A549 (cell line): ENCODE measurements around the gene TSPAN16. TPM values are rescaled to one million over a fixed set of nuclear protein-coding genes. Genes with fewer than 3 reads are reported as not detected.
A peak's percentile ranks its signal among the peaks of the same experiment; 100 is the strongest.

ENCODE experiments used
- ATAC-seq, 2 experiments: fragments of 200-7000 bp in 1 of 2; fragments of >200 bp in 1 of 2; cut with Nextera tagmentation in 1 of 2; cut with Tn5 transposase in 1 of 2; 3 replicates each; pipeline versions ENCODE4 v1.8.0 to v1.9.1; 2018 to 2020; ENCODE audit warnings: mild to moderate bottlenecking in 1 of 2, moderate library complexity in 1 of 2
- CTCF ChIA-PET: fragments of 300-600 bp; sonication (Branson Sonifier 250); formaldehyde crosslinking; extraction: SDS; loops from one replicate; lab custom pipeline; 2021; ENCODE audit warnings: antibody characterized with exemption, inconsistent platforms; lab: Yijun Ruan, JAX
- POLR2A ChIA-PET: fragments of 350-600 bp; formaldehyde crosslinking; extraction: SDS; loops from one replicate; lab custom pipeline; 2021; ENCODE audit warnings: antibody characterized with exemption, inconsistent platforms; lab: Yijun Ruan, JAX
- DNase-seq, 2 experiments: peaks; one replicate each; pipeline versions ENCODE4 v3.0.0 to v3.0.0-alpha.2; 2011 to 2016; ENCODE audit warnings: low read depth in 1 of 2, low spot score in 1 of 2
- FAIRE-seq: peaks from 2 replicates; lab custom pipeline; 2011; peaks lifted over from hg19 to GRCh38; lab: Jason Lieb, UNC
- H3K27ac ChIP-seq, 2 experiments: fragments of >200 bp; sonication (Bioruptor Twin); formaldehyde crosslinking; 3 replicates each; pipeline ENCODE4 v1.5.1; 2016 to 2017
- H3K4me1 ChIP-seq: fragments of >200 bp; sonication (Bioruptor Twin); formaldehyde crosslinking; 3 replicates; pipeline ENCODE4 v1.6.1; 2016
- H3K4me2 ChIP-seq: fragments of >200 bp; sonication (Bioruptor Twin); formaldehyde crosslinking; 3 replicates; pipeline ENCODE4 v1.6.1; 2016
- H3K4me3 ChIP-seq: fragments of >200 bp; sonication (Bioruptor Twin); formaldehyde crosslinking; 3 replicates; pipeline ENCODE4 v1.5.1; 2016
- H3K9me3 ChIP-seq: fragments of >200 bp; sonication (Bioruptor Twin); formaldehyde crosslinking; 3 replicates; pipeline ENCODE4 v1.6.1; 2016
- BHLHE40 ChIP-seq: IDR thresholded peaks from 2 replicates; pipeline ENCODE4 v1.6.1; 2012; ENCODE audit warnings: low read depth, low read length, inconsistent platforms
- EHF ChIP-seq: fragments of 250-450 bp; sonication (Bioruptor Pico); IDR thresholded peaks from 2 replicates; pipeline ENCODE4 v1.5.0; 2020; ENCODE audit warnings: mild to moderate bottlenecking
- EHMT2 ChIP-seq: fragments of 200-600 bp; sonication (generic); IDR thresholded peaks from 2 replicates; pipeline ENCODE4 v1.6.1; 2016; ENCODE audit warnings: antibody characterized with exemption, low read depth, mild to moderate bottlenecking, moderate library complexity
- ELK1 ChIP-seq: fragments of 150-350 bp; IDR thresholded peaks from 2 replicates; pipeline ENCODE4 v1.6.1; 2014; ENCODE audit warnings: low read depth, mild to moderate bottlenecking, low read length
- FOSB ChIP-seq: fragments of 250-450 bp; sonication (Bioruptor Pico); IDR thresholded peaks from 2 replicates; pipeline ENCODE4 v1.5.0; 2020; ENCODE audit warnings: mild to moderate bottlenecking, moderate library complexity
- FOXS1 ChIP-seq: fragments of 250-450 bp; sonication (Bioruptor Pico); IDR thresholded peaks from 2 replicates; pipeline ENCODE4 v1.5.0; 2020; ENCODE audit warnings: mild to moderate bottlenecking, moderate library complexity
- GATA3 ChIP-seq: IDR thresholded peaks from 2 replicates; pipeline ENCODE4 v1.6.1; 2012; ENCODE audit warnings: borderline replicate concordance
- HEYL ChIP-seq: fragments of 250-450 bp; sonication (Bioruptor Pico); IDR thresholded peaks from 2 replicates; pipeline ENCODE4 v1.8.0; 2021; ENCODE audit warnings: mild to moderate bottlenecking, moderate library complexity
- HOXA7 ChIP-seq: fragments of 250-450 bp; sonication (Bioruptor Pico); IDR thresholded peaks from 2 replicates; pipeline ENCODE4 v1.5.0; 2020; ENCODE audit warnings: mild to moderate bottlenecking, moderate library complexity
- HOXB5 ChIP-seq: fragments of 250-450 bp; sonication (Bioruptor Pico); IDR thresholded peaks from 2 replicates; pipeline ENCODE4 v1.5.0; 2020; ENCODE audit warnings: mild to moderate bottlenecking, moderate library complexity
- MAX ChIP-seq: IDR thresholded peaks from 2 replicates; pipeline ENCODE4 v1.6.1; 2012
- NPAS2 ChIP-seq: fragments of 250-450 bp; sonication (Bioruptor Pico); IDR thresholded peaks from 2 replicates; pipeline ENCODE4 v1.8.0; 2022; ENCODE audit warnings: mild to moderate bottlenecking, moderate library complexity, borderline replicate concordance
- PHF8 ChIP-seq: fragments of 200-600 bp; sonication (generic); IDR thresholded peaks from 2 replicates; pipeline ENCODE4 v1.6.1; 2016; ENCODE audit warnings: low read depth, mild to moderate bottlenecking, antibody characterized with exemption, moderate library complexity, borderline replicate concordance
- POLR2A ChIP-seq: IDR thresholded peaks from 2 replicates; pipeline ENCODE4 v1.6.1; 2012; ENCODE audit warnings: mild to moderate bottlenecking, low read length
- RAD21 ChIP-seq, 2 experiments: fragments of >200 bp in 1 of 2; sonication (Bioruptor Twin) in 1 of 2; formaldehyde crosslinking in 1 of 2; IDR thresholded peaks in 1 of 2; conservative IDR thresholded peaks in 1 of 2; 2 replicates in 1 of 2; 3 replicates in 1 of 2; pipeline ENCODE4 v1.6.1; 2012 to 2018; ENCODE audit warnings: inconsistent platforms in 1 of 2
- TFCP2L1 ChIP-seq: fragments of 250-450 bp; sonication (Bioruptor Pico); IDR thresholded peaks from 2 replicates; pipeline ENCODE4 v1.5.0; 2021; ENCODE audit warnings: mild to moderate bottlenecking
- ZC3H11A ChIP-seq: fragments of 450-650 bp; IDR thresholded peaks from 2 replicates; pipeline ENCODE4 v1.6.1; 2014; ENCODE audit warnings: antibody characterized with exemption, mild to moderate bottlenecking
- ZFP36 ChIP-seq: fragments of 450-650 bp; IDR thresholded peaks from 2 replicates; pipeline ENCODE4 v1.6.1; 2014; ENCODE audit warnings: borderline replicate concordance; ENCODE audit not compliant: partially characterized antibody
- ZSCAN20 ChIP-seq: fragments of 250-450 bp; sonication (Bioruptor Pico); IDR thresholded peaks from 2 replicates; pipeline ENCODE4 v1.8.0; 2022; ENCODE audit warnings: mild to moderate bottlenecking, moderate library complexity
- WGBS: methylation state at CpG from one replicate; pipeline ENCODE4 v1.1.6; 2017; ENCODE audit errors: missing lambda C conversion rate; 5-methylcytosine and 5-hydroxymethylcytosine counted together
- polyA plus RNA-seq, 4 experiments: library from polyadenylated mRNA; depleted of rRNA in 3 of 4; stranded (reverse); fragments of >200 nt; fragmentation: RNase III in 1 of 4; extraction: RNeasy Plus Mini Kit Qiagen cat#74134 plus additional on column Dnase treatment in 1 of 4; gene quantifications; 2 replicates in 3 of 4; 3 replicates in 1 of 4; pipeline ENCODE4 v1.2.3, GENCODE V29; 2011 to 2017

TSPAN16 gene
- polyA plus RNA-seq, 2 of the 4 experiments (the other 2 are of a cell fraction), result not detected

- H3K4me3 ChIP-seq, result no peak overlapping the region
- ATAC-seq, result no peak
- FAIRE-seq, result no peak
- POLR2A ChIA-PET, result no interaction called here
- H3K4me2 ChIP-seq, result no peak overlapping the region
- H3K27ac ChIP-seq, result no peak overlapping the region
- WGBS, result 90% methylated on average over 3 of the region's 11 CpGs
- DNase-seq, result no peak
- no peak for TF ChIP-seq EHF (CRISPR knock-in tag)
- no peak for TF ChIP-seq MAX
- TF ChIP-seq POLR2A, result no peak
- TF ChIP-seq RAD21 (conservative IDR thresholded peaks at IDR 0.05 in 1 of 2, IDR thresholded peaks at IDR 0.05 in 1 of 2), result no peak
- TF ChIP-seq NPAS2 (CRISPR knock-in tag), result no peak
- no peak for TF ChIP-seq ELK1
- no peak for TF ChIP-seq ZFP36
- TF ChIP-seq FOSB, result no peak
- TF ChIP-seq TFCP2L1, result no peak
- no peak for TF ChIP-seq HOXA7
- TF ChIP-seq ZSCAN20 (CRISPR knock-in tag), result no peak
- TF ChIP-seq, all 56 proteins: peak for 0
- Histone ChIP-seq H3K4me1 (no peaks in the 10 kb centered on the region), H3K9me3 (no peaks in the 10 kb centered on the region)
- CTCF ChIA-PET, result interaction anchor here (0.6 to 2.3 kb wide), 3 partner anchors 8 to 74 kb away, joined by 3 to 10 read pairs (median 4); no protein-coding TSS in a partner anchor
Measured at GRCh38 chr19:11251650-11252314, 44.2 kb upstream of the TSPAN16 start.

GRCh38 chr19:11252665-11253355 lies 43.1 kb upstream of the TSPAN16 start:
- H3K4me1 ChIP-seq, result no peaks in the 10 kb centered on the region
- CTCF ChIA-PET, result interaction anchor here (2.3 kb wide), 1 partner anchor 9 kb away, joined by 10 read pairs; no protein-coding TSS in a partner anchor
- TF ChIP-seq GATA3, result no peak
- no peak for TF ChIP-seq FOSB
- no peak for TF ChIP-seq ZC3H11A
- TF ChIP-seq PHF8, result no peak
- no peak for FAIRE-seq
- H3K9me3 ChIP-seq, result no peaks in the 10 kb centered on the region
- no peak overlapping the region for H3K4me3 ChIP-seq
- no peak; a peak in 1 of 6 replicates for ATAC-seq
- no peak overlapping the region for H3K27ac ChIP-seq
- no peak overlapping the region for H3K4me2 ChIP-seq
- WGBS, result 86% methylated on average over 15 of the region's 19 CpGs
- POLR2A ChIA-PET, result no interaction called here
- DNase-seq, result no peak

- Histone ChIP-seq H3K27ac (no peak overlapping the region), H3K4me3 (no peak overlapping the region), H3K4me1 (no peaks in the 10 kb centered on the region)
- FAIRE-seq (no peak), ATAC-seq (peak in 1 of 2 experiments; percentile 45; a peak in 2 of 6 replicates), DNase-seq (no peak)
- 81% methylated on average over 3 of the region's 5 CpGs for WGBS
- POLR2A ChIA-PET, result no interaction called here
- no peak for TF ChIP-seq HOXB5 (CRISPR knock-in tag)
- TF ChIP-seq, all 56 proteins: peak for 0
- H3K4me2 ChIP-seq, result no peak overlapping the region
- H3K9me3 ChIP-seq, result no peaks in the 10 kb centered on the region
- CTCF ChIA-PET, result interaction anchor here (0.5 to 2.0 kb wide), 9 partner anchors 10 to 1322 kb away, joined by 3 to 8 read pairs (median 3); partner anchors contain the start of gene EPOR
Measured at GRCh38 chr19:11254666-11255065, 41.3 kb upstream of the TSPAN16 start.

GRCh38 chr19:11256189-11256588 lies 39.8 kb upstream of the TSPAN16 start:
- FAIRE-seq (no peak), DNase-seq (no peak), ATAC-seq (no peak)
- no peak overlapping the region for H3K4me2 ChIP-seq
- ChIA-PET POLR2A (no interaction called here), CTCF (interaction anchor here (1.3 to 2.0 kb wide), 3 partner anchors 13 to 38 kb away, joined by 3 to 8 read pairs (median 4); no protein-coding TSS in a partner anchor)
- H3K4me1 ChIP-seq, result no peaks in the 10 kb centered on the region
- H3K9me3 ChIP-seq, result no peaks in the 10 kb centered on the region
- TF ChIP-seq HEYL (CRISPR knock-in tag) (no peak), NPAS2 (CRISPR knock-in tag) (no peak), ZSCAN20 (CRISPR knock-in tag) (no peak), HOXA7 (no peak), BHLHE40 (no peak), FOXS1 (no peak), EHMT2 (no peak)
- WGBS, result 57% methylated on average over 7 of the region's 7 CpGs
- no peak overlapping the region for H3K4me3 ChIP-seq
- no peak overlapping the region for H3K27ac ChIP-seq
